GM12875 (cell line): Measurements from ENCODE around the gene CD5L.

Experiments used
- H3K4me3 ChIP-seq: one replicate; pipeline ENCODE4 v1.5.1; 2011; ENCODE audit warnings: low read depth, low read length, control low read depth
- TF ChIP-seq, protein P1 (sequence below): IDR thresholded peaks from 2 replicates; pipeline ENCODE4 v1.5.1; 2011; ENCODE audit warnings: low read depth, mild to moderate bottlenecking, control low read depth, inconsistent platforms, low read length, moderate library complexity, borderline replicate concordance; ENCODE audit not compliant: insufficient read depth

The CD5L gene

DNA sequence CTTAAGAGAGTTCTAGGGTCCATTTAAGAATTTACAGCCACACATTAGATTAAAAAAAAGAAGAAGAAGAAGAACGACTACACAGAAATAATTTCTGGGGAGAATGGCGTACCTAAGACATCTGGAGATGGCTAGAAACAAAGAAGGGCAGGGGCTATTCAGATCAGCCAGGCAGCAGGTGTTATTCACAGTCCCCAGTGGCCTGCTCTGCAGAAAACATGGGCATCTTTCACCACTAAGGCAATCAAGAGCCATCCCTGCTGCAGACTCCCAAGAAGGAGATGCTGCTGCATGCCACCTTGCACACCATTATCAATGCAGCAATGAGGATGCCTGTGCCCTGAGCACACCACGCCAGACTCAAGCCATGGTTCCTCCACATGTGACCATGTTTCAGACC lies 56.8 kb downstream of the CD5L start:
- H3K4me3 ChIP-seq = no peak overlapping the region
- TF ChIP-seq, protein P1, sequence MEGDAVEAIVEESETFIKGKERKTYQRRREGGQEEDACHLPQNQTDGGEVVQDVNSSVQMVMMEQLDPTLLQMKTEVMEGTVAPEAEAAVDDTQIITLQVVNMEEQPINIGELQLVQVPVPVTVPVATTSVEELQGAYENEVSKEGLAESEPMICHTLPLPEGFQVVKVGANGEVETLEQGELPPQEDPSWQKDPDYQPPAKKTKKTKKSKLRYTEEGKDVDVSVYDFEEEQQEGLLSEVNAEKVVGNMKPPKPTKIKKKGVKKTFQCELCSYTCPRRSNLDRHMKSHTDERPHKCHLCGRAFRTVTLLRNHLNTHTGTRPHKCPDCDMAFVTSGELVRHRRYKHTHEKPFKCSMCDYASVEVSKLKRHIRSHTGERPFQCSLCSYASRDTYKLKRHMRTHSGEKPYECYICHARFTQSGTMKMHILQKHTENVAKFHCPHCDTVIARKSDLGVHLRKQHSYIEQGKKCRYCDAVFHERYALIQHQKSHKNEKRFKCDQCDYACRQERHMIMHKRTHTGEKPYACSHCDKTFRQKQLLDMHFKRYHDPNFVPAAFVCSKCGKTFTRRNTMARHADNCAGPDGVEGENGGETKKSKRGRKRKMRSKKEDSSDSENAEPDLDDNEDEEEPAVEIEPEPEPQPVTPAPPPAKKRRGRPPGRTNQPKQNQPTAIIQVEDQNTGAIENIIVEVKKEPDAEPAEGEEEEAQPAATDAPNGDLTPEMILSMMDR = no peak

DNA sequence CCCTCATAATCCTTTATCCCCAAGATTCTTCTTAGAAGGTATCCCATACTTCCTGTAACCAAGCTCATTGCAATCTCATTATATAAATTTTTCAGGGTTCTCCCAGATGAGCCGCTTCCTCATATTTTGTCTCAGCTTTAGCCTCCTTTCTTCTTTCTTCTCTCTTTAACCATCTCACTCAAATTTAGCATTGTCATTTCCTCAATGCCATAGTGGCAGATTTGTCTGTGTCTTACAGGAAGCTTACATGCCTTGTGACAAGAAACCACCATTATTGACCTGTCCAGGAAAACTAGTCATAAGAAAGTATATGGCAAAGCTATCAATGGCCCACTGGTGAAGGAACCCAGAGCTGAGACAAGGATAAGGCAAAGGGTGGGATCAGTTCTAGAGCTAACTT lies 58.7 kb downstream of the CD5L start:
- TF ChIP-seq, protein P1 = no peak
- H3K4me3 ChIP-seq = no peak overlapping the region

DNA sequence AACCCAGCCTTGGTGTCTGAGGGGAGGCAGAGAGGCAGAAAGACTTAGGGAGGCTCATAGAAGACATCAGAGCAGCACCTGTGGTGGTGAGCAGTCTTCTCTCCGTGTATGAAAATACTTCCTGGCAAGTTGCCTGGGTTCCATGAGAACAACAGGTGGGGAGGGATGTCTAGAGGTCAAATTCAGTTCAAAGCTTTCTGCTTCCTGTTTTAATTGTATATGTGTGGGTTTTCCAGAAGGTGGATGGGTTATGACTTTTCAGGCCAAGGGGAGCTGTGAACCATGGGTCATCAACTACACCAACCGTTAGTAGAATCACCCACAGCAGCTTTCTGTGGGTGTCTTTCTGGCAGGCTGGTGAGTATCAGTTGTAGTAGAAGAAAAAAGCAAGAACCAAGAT lies 60.6 kb downstream of the CD5L start:
- TF ChIP-seq, protein P1 = no peak
- no peak overlapping the region for H3K4me3 ChIP-seq
